ENCODE measurements around the gene PRRT1B.

DNA sequence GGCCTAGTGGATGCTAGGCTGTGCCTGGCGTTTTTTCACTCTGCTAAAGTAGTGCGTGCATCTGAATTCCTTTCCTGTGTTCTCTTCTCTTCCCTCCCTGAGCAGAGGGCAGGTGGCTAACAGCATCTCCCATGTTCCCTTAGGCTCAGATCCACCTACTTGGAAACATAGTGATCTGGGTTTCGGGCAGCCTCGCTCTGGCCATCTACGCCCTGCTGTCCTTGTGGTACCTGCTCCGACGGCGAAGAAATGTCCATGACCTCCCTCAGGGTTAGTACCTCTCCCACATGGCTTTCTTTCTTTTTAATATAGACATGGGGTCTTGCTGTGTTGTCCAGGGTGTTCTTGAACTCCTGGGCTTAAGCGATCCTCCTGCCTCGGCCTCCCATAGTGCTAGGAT lies 24.1 kb upstream of the PRRT1B start:
- TF ChIP-seq CTCF (IDR thresholded peaks at IDR 0.05), result no peak
- no peak for TF ChIP-seq EP300 (IDR thresholded peaks at IDR 0.05)
- no peak for TF ChIP-seq POLR2AphosphoS5 (IDR thresholded peaks at IDR 0.05)
